Left ventricle myocardium inferior (tissue), 1 donor: Measurements from ENCODE around the gene CDC14A. TPM values are rescaled to one million over a fixed set of nuclear protein-coding genes. Genes with fewer than 3 reads are reported as not detected.
A peak's percentile ranks its signal among the peaks of the same experiment; 100 is the strongest.

Source experiments
- DNase-seq: peaks from one replicate; pipeline ENCODE4 v3.0.0-alpha.2; 2020
- H3K27ac ChIP-seq: fragments of 200-600 bp; replicated peaks from 2 replicates; pipeline ENCODE4 v1.8.0; 2021
- H3K27me3 ChIP-seq: fragments of 200-600 bp; 2 replicates; pipeline ENCODE4 v1.8.0; 2021; ENCODE audit warnings: low read depth
- H3K36me3 ChIP-seq: fragments of 200-600 bp; 2 replicates; pipeline ENCODE4 v1.8.0; 2021
- H3K4me1 ChIP-seq: fragments of 200-600 bp; 2 replicates; pipeline ENCODE4 v1.8.0; 2021
- H3K4me3 ChIP-seq: fragments of 200-600 bp; 2 replicates; pipeline ENCODE4 v1.8.0; 2021; ENCODE audit warnings: mild to moderate bottlenecking, moderate library complexity
- H3K9me3 ChIP-seq: fragments of 200-600 bp; replicated peaks from 2 replicates; pipeline ENCODE4 v1.8.0; 2021
- intact Hi-C: fragments of 100-400 bp; cut with micrococcal nuclease; formaldehyde crosslinking; loops from one replicate; pipeline ENCODE4 v1.11.0; 2022
- total RNA-seq: library from RNA; stranded (reverse); fragmentation: NEBNext Ultra II Directional; extraction: Animal tissue kit (Norgen Biotek cat#: 25700); gene quantifications from one replicate; pipeline ENCODE4 v1.2.1, GENCODE V29; 2021
- TF ChIP-seq, protein P1 (sequence below): fragments of 200-600 bp; IDR thresholded peaks from 2 replicates; pipeline ENCODE4 v1.8.0; 2021; ENCODE audit warnings: antibody characterized with exemption, mild to moderate bottlenecking, borderline replicate concordance
- donor health status: DM: no; HTN: yes; CAD: no; lungs with severe emphysema.

The CDC14A gene
- total RNA-seq, 1 donor from 2014 or later, result 2.4 TPM

DNA sequence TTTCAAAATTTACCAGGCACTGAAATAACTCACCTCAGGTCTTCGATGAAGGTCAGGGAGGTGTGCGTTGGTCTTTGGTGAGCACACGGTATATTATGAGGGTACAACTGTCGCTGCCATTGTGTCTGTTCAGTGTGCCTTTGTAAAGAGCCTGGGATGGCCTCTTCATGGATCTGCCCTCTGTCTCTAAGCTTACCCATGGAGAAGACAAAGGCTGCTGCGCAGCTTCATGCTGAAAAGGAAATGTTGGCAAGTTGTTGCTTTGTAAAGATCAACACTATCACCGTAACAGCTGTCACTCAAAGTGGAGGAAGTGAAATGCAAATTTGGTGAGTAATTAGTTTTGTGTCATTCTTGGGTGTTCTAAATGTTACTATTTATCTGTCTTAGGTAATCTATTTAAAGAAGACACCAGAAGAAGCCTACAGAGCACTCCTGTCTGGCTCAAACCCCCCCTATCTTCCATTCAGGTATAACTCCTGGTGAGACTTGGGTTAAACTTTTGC lies 71.6 kb downstream of the CDC14A start:
- Histone ChIP-seq H3K4me1 (no peaks in the 10 kb centered on the region), H3K4me3 (no peak overlapping the region), H3K27ac (no peak overlapping the region), H3K36me3 (peaks cover 12% of the 10 kb centered on the region), H3K9me3 (no peaks in the 10 kb centered on the region), H3K27me3 (no peaks in the 10 kb centered on the region)
- no peak for DNase-seq
- intact Hi-C loops, result no loop called here
- TF ChIP-seq, protein P1, sequence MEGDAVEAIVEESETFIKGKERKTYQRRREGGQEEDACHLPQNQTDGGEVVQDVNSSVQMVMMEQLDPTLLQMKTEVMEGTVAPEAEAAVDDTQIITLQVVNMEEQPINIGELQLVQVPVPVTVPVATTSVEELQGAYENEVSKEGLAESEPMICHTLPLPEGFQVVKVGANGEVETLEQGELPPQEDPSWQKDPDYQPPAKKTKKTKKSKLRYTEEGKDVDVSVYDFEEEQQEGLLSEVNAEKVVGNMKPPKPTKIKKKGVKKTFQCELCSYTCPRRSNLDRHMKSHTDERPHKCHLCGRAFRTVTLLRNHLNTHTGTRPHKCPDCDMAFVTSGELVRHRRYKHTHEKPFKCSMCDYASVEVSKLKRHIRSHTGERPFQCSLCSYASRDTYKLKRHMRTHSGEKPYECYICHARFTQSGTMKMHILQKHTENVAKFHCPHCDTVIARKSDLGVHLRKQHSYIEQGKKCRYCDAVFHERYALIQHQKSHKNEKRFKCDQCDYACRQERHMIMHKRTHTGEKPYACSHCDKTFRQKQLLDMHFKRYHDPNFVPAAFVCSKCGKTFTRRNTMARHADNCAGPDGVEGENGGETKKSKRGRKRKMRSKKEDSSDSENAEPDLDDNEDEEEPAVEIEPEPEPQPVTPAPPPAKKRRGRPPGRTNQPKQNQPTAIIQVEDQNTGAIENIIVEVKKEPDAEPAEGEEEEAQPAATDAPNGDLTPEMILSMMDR, result no peak

DNA sequence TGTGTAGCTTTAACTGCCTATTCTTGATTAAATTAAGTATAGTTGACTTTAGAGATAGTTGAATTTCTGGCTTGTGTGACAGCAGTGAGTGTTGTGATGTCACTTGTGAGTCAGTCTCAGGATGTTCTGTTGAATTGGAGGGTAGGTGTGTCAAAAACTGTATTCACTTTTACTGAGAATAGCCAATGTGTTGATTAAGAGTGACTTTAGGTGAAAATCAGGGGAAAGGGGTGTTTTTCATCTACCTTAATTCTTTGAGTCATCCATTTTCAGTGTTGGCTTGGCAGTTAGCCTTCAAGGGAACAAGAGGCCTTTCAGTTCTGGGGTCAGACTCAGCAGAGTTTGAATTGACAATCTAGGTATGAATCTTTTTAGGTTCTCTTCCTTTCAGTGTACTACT lies 75.9 kb downstream of the CDC14A start:
- Histone ChIP-seq H3K9me3 (no peaks in the 10 kb centered on the region), H3K27ac (no peak overlapping the region), H3K27me3 (no peaks in the 10 kb centered on the region), H3K4me3 (no peak overlapping the region), H3K36me3 (peaks cover 12% of the 10 kb centered on the region), H3K4me1 (no peaks in the 10 kb centered on the region)
- intact Hi-C loops, result no loop called here
- TF ChIP-seq, protein P1, result no peak
- DNase-seq, result no peak

DNA sequence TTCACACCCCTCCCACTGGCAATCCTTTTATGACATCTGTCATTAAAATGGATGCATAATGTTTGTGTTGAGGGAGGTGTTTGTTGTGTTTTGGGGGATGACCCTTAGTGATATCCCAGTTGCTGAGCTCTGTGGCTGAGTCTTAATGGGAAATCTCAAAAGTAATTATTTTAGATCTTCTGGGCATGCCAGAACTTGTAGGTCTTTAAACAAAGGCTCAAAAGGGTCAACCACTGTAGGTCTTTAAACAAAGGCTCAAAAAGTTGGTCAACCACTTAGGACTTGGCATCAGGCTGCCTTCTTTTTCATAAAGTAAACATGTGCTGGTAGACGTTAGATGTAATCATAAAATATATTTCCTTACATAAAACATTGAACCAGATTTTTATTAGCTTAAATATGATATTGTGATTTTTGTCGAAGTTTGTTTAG lies 78.0 kb downstream of the CDC14A start:
- H3K9me3 ChIP-seq, result no peaks in the 10 kb centered on the region
- intact Hi-C loops, result no loop called here
- H3K4me1 ChIP-seq, result no peaks in the 10 kb centered on the region
- peak overlapping the region; percentile 26 for H3K27ac ChIP-seq
- DNase-seq, result no peak
- peaks cover 3% of the 10 kb centered on the region for H3K36me3 ChIP-seq
- TF ChIP-seq, protein P1, result no peak
- H3K27me3 ChIP-seq, result no peaks in the 10 kb centered on the region
- no peak overlapping the region for H3K4me3 ChIP-seq

DNA sequence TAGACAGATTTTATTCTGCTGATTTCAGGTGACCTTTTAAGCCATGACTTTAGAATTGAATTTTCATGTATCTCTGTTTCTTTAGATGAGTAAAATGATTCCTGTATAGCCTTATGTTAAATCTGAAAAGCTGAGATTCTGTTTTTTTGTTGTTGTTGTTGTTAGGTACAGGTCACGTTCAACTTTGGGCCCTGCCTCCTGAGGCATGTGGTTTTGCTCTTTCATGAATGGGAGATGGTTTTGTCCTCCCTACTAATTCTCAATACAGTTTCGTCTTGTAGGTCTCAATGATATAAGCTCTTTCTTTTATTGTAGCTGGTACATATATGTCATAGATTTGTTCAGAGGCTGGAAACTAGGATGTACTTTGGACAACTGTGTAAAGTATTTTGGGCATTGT lies 79.6 kb downstream of the CDC14A start:
- intact Hi-C loops, result no loop called here
- H3K36me3 ChIP-seq, result no peaks in the 10 kb centered on the region
- no peak overlapping the region for H3K4me3 ChIP-seq
- no peak overlapping the region for H3K27ac ChIP-seq
- TF ChIP-seq, protein P1, result no peak
- no peaks in the 10 kb centered on the region for H3K4me1 ChIP-seq
- no peaks in the 10 kb centered on the region for H3K27me3 ChIP-seq
- DNase-seq, result no peak
- H3K9me3 ChIP-seq, result no peaks in the 10 kb centered on the region

DNA sequence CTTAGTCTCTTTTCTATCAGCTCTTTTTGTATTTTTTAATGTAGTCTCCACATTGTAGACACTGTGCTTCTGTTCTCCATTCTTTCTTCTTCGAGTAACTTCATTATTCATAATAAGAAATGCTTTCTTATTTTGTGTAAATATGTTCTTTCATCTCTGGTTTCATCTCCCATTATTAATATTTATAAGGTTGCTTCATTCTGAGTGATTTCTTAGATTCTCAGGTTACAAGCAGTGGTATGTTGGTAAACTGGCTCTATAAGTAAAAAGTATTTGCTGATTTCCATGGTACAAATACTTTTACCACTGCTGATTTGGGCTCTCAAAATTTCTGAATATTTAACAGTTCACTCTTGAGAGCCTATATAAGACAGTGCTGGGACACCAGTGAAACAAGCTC lies 81.3 kb downstream of the CDC14A start:
- H3K4me1 ChIP-seq, result no peaks in the 10 kb centered on the region
- DNase-seq, result no peak
- H3K9me3 ChIP-seq, result no peaks in the 10 kb centered on the region
- no peaks in the 10 kb centered on the region for H3K27me3 ChIP-seq
- no peaks in the 10 kb centered on the region for H3K36me3 ChIP-seq
- intact Hi-C loops, result no loop called here
- H3K27ac ChIP-seq, result no peak overlapping the region
- H3K4me3 ChIP-seq, result no peak overlapping the region
- TF ChIP-seq, protein P1, result no peak

DNA sequence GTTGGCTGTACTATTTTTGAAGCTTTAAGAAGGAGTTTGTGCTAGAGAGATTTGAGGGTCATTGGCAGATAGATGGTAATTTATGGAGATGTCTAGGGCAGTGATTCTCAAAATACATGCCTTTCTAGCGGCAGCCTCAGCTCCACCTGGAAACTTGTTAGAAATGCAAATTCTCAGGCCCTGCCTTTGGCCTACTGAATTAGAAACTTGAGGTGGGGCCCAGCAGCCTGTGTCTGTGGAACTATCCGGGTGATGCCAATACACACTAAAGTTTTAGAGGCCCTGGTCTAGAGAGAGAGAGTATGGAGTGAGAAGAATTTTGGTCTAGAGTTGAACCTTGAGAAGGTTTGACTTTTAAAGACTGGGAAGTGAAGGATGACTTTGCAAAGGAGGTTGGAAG lies 82.5 kb downstream of the CDC14A start:
- H3K36me3 ChIP-seq, result no peaks in the 10 kb centered on the region
- H3K27ac ChIP-seq, result no peak overlapping the region
- DNase-seq, result no peak
- H3K27me3 ChIP-seq, result no peaks in the 10 kb centered on the region
- peaks cover 5% of the 10 kb centered on the region for H3K4me1 ChIP-seq
- TF ChIP-seq, protein P1, result no peak
- no peak overlapping the region for H3K4me3 ChIP-seq
- intact Hi-C loops, result no loop called here
- H3K9me3 ChIP-seq, result no peaks in the 10 kb centered on the region
